Liver (tissue), 3 donors: ENCODE data around the gene LHB.
A peak's percentile ranks its signal among the peaks of the same experiment; 100 is the strongest.

Experiments
- ATF3 ChIP-seq: IDR thresholded peaks from 2 replicates; pipeline ENCODE4 v1.6.1; 2016; ENCODE audit warnings: antibody characterized with exemption
- CTCF ChIP-seq: fragments of 150-350 bp; IDR thresholded peaks from 2 replicates; pipeline ENCODE4 v1.5.1; 2017; ENCODE audit warnings: improper control_type of control experiment, low read depth, low read length; ENCODE audit not compliant: missing input control
- GABPA ChIP-seq, 2 donors: IDR thresholded peaks in 1 of 2; conservative IDR thresholded peaks in 1 of 2; 2 replicates each; pipeline ENCODE4 v1.6.1; 2016; ENCODE audit warnings: antibody characterized with exemption in 2 of 2, mild to moderate bottlenecking in 1 of 2, moderate library complexity in 1 of 2
- JUND ChIP-seq, 2 donors: IDR thresholded peaks; 2 replicates each; pipeline ENCODE4 v1.6.1; 2016; ENCODE audit warnings: antibody characterized with exemption in 2 of 2
- TAF1 ChIP-seq: conservative IDR thresholded peaks from 2 replicates; pipeline ENCODE4 v1.6.1; 2016; ENCODE audit warnings: antibody characterized with exemption, mild to moderate bottlenecking
- donor health status: healthy.
- donor health status: healthy.

- TF ChIP-seq TAF1 (no peak), CTCF (no peak), ATF3 (no peak), JUND (IDR thresholded peaks at IDR 0.05) (peak; percentile 14 to 23), GABPA (IDR thresholded peaks at IDR 0.05 in 1 of 2, conservative IDR thresholded peaks at IDR 0.05 in 1 of 2) (no peak)
Observed at GRCh38 chr19:48967346-48968178, 49.3 kb downstream of the LHB start.
